CD4-positive, alpha-beta T cell (primary cell): ENCODE results near the gene RBM17. TPM values are rescaled to one million over a fixed set of nuclear protein-coding genes. Genes with fewer than 3 reads are reported as not detected.
A peak's percentile ranks its signal among the peaks of the same experiment; 100 is the strongest.

Experiments used
- ATAC-seq: fragments of 200-7000 bp; cut with Tn5 transposase; one replicate; pipeline ENCODE4 v1.10.0; 2022; ENCODE audit warnings: mild to moderate bottlenecking; ENCODE audit not compliant: poor library complexity
- CTCF ChIA-PET: fragments of 350-600 bp; sonication (Branson Sonifier 250); formaldehyde crosslinking; loops from one replicate; lab custom pipeline; 2021; ENCODE audit warnings: antibody characterized with exemption, inconsistent platforms; lab: Charles Lee
- POLR2A ChIA-PET: fragments of 350-600 bp; sonication (Branson Sonifier 250); formaldehyde crosslinking; loops from one replicate; lab custom pipeline; 2021; ENCODE audit warnings: antibody characterized with exemption, inconsistent platforms; lab: Charles Lee
- DNase-seq, 14 experiments: peaks; one replicate each; pipeline ENCODE4 v3.0.0-alpha.2; 2013 to 2020; ENCODE audit warnings: mixed read lengths in 2 of 14
- H3K27ac ChIP-seq, 2 donors: one replicate each; pipeline versions ENCODE4 v1.5.1 to v1.7.0; 2013; ENCODE audit warnings: low read length in 2 of 2, low read depth in 1 of 2, mild to moderate bottlenecking in 1 of 2
- H3K27me3 ChIP-seq, 2 experiments: 1 replicate in 1 of 2; 2 replicates in 1 of 2; pipeline versions ENCODE4 v1.6.1 to v1.7.0; 2013; ENCODE audit warnings: low read length in 2 of 2, control low read depth in 1 of 2, mild to moderate bottlenecking in 1 of 2, moderate library complexity in 1 of 2; ENCODE audit not compliant: insufficient read depth in 2 of 2, control insufficient read depth in 1 of 2
- H3K36me3 ChIP-seq: one replicate; pipeline ENCODE4 v1.6.1; 2013; ENCODE audit warnings: low read length, control low read depth; ENCODE audit not compliant: insufficient read depth
- H3K4me1 ChIP-seq: one replicate; pipeline ENCODE4 v1.6.1; 2013; ENCODE audit warnings: low read length, control low read depth; ENCODE audit not compliant: insufficient read depth
- H3K4me3 ChIP-seq: one replicate; pipeline ENCODE4 v1.5.1; 2013; ENCODE audit warnings: mild to moderate bottlenecking, low read length, moderate library complexity
- H3K9me3 ChIP-seq, 2 experiments: 1 replicate in 1 of 2; 2 replicates in 1 of 2; pipeline versions ENCODE4 v1.6.1 to v1.7.0; 2013; ENCODE audit warnings: low read length in 2 of 2, mild to moderate bottlenecking in 2 of 2, control low read depth in 1 of 2, moderate library complexity in 1 of 2; ENCODE audit not compliant: control insufficient read depth in 1 of 2, insufficient read depth in 1 of 2
- H3K27ac Mint-ChIP-seq: one replicate; pipeline ENCODE4 v1.8.0; 2020; ENCODE audit warnings: mixed read lengths
- H3K27me3 Mint-ChIP-seq: one replicate; pipeline ENCODE4 v1.8.0; 2021; ENCODE audit warnings: mixed read lengths
- H3K36me3 Mint-ChIP-seq: one replicate; pipeline ENCODE4 v1.8.0; 2021; ENCODE audit warnings: low read depth, mixed read lengths
- H3K4me1 Mint-ChIP-seq: one replicate; pipeline ENCODE4 v1.8.0; 2021; ENCODE audit warnings: low read depth, mixed read lengths
- H3K4me3 Mint-ChIP-seq: one replicate; pipeline ENCODE4 v1.8.0; 2020; ENCODE audit warnings: mild to moderate bottlenecking, mixed read lengths
- H3K9me3 Mint-ChIP-seq: one replicate; pipeline ENCODE4 v1.8.0; 2020; ENCODE audit warnings: mixed read lengths
- CTCF ChIP-seq: fragments of 200-600 bp; IDR thresholded peaks from one replicate; pipeline ENCODE4 v1.8.0; 2022; ENCODE audit warnings: antibody characterized with exemption, mild to moderate bottlenecking
- intact Hi-C, 2 experiments: fragments of 100-400 bp; cut with DNase I in 1 of 2; cut with micrococcal nuclease in 1 of 2; formaldehyde crosslinking; loops; one replicate each; pipeline versions ENCODE4 v1.15.1 to v1.9.0; 2023 to 2025; cut with DNase I, micrococcal nuclease
- total RNA-seq, 174 experiments: library from RNA in 2 of 174; stranded (reverse) in 2 of 174; gene quantifications; one replicate each; pipeline ENCODE4 v1.2.3 and lab custom pipeline; 2021 to 2026

RBM17 gene
- total RNA-seq, 2 experiments from 2014 or later, result 143 to 150 TPM

GRCh38 chr10:6145166-6145987, 56.5 kb downstream of the RBM17 start:
- Histone ChIP-seq H3K4me3 (peak overlapping the region; percentile 65), H3K27me3 (no peaks in the 10 kb centered on the region), H3K36me3 (peaks cover 11% of the 10 kb centered on the region), H3K9me3 (no peaks in the 10 kb centered on the region), H3K27ac (peak overlapping the region; percentile 13 to 77), H3K4me1 (peaks cover 81% of the 10 kb centered on the region)
- DNase-seq (peak in 2 of 14 experiments; percentile 38 to 39), ATAC-seq (no peak)
- no peak for TF ChIP-seq CTCF
- intact Hi-C loops, result loop anchor here (2.0 kb wide), 3 partner anchors 17 to 57 kb away; partner anchors contain the start of gene RBM17 (in 1 of the 2)
- CTCF ChIA-PET, result interaction anchor here (1.2 to 2.8 kb wide), 3 partner anchors 28 to 256 kb away, joined by 3 to 9 read pairs (median 8); partner anchors contain the start of gene PFKFB3
- POLR2A ChIA-PET, result interaction anchor here (1.0 to 8.7 kb wide), 12 partner anchors 7 to 264 kb away, joined by 3 to 71 read pairs (median 8); partner anchors contain the start of gene PFKFB3
- peak overlapping the region; percentile 84 for H3K27ac Mint-ChIP-seq
- no peaks in the 10 kb centered on the region for H3K27me3 Mint-ChIP-seq
- H3K4me1 Mint-ChIP-seq, result peaks cover 65% of the 10 kb centered on the region
- no peaks in the 10 kb centered on the region for H3K9me3 Mint-ChIP-seq
- peak overlapping the region; percentile 89 for H3K4me3 Mint-ChIP-seq
- peaks cover 11% of the 10 kb centered on the region for H3K36me3 Mint-ChIP-seq

GRCh38 chr10:6146013-6146785, 57.4 kb downstream of the RBM17 start:
- Histone ChIP-seq H3K4me3 (peak overlapping the region; percentile 65), H3K36me3 (peaks cover 11% of the 10 kb centered on the region), H3K9me3 (no peaks in the 10 kb centered on the region), H3K27ac (peak overlapping the region in 1 of 2 donors; percentile 13), H3K4me1 (peaks cover 81% of the 10 kb centered on the region), H3K27me3 (no peaks in the 10 kb centered on the region)
- H3K36me3 Mint-ChIP-seq, result peaks cover 13% of the 10 kb centered on the region
- H3K4me1 Mint-ChIP-seq, result peaks cover 63% of the 10 kb centered on the region
- no peak for TF ChIP-seq CTCF
- DNase-seq (peak in 1 of 14 experiments; percentile 37), ATAC-seq (no peak)
- ChIA-PET CTCF (interaction anchor here (1.2 to 2.8 kb wide), 4 partner anchors 27 to 255 kb away, joined by 3 to 9 read pairs (median 6); partner anchors contain the start of gene PFKFB3), POLR2A (interaction anchor here (0.9 to 8.7 kb wide), 3 partner anchors 8 to 27 kb away, joined by 3 to 71 read pairs (median 3); no protein-coding TSS in a partner anchor)
- no peaks in the 10 kb centered on the region for H3K27me3 Mint-ChIP-seq
- H3K27ac Mint-ChIP-seq, result peak overlapping the region; percentile 84
- intact Hi-C loops, result loop anchor here in 1 of 2 experiments (2.0 kb wide), 1 partner anchor 15 kb away; no protein-coding TSS in a partner anchor
- peak overlapping the region; percentile 80 for H3K4me3 Mint-ChIP-seq
- no peaks in the 10 kb centered on the region for H3K9me3 Mint-ChIP-seq

GRCh38 chr10:6146921-6147320, 58.1 kb downstream of the RBM17 start:
- no peaks in the 10 kb centered on the region for H3K9me3 Mint-ChIP-seq
- peak overlapping the region; percentile 80 for H3K4me3 Mint-ChIP-seq
- H3K36me3 ChIP-seq, result peaks cover 11% of the 10 kb centered on the region
- peaks cover 63% of the 10 kb centered on the region for H3K4me1 Mint-ChIP-seq
- H3K27ac Mint-ChIP-seq, result peak overlapping the region; percentile 84
- H3K36me3 Mint-ChIP-seq, result peaks cover 16% of the 10 kb centered on the region
- TF ChIP-seq CTCF, result no peak
- ATAC-seq, result no peak
- H3K27me3 ChIP-seq, result no peaks in the 10 kb centered on the region
- DNase-seq, result no peak
- H3K9me3 ChIP-seq, result no peaks in the 10 kb centered on the region
- H3K27me3 Mint-ChIP-seq, result no peaks in the 10 kb centered on the region
- CTCF ChIA-PET, result interaction anchor here (1.2 to 2.3 kb wide), 3 partner anchors 27 to 255 kb away, joined by 3 to 8 read pairs (median 5); no protein-coding TSS in a partner anchor
- POLR2A ChIA-PET, result interaction anchor here (0.9 to 8.7 kb wide), 2 partner anchors 9 to 16 kb away, joined by 3 to 71 read pairs; no protein-coding TSS in a partner anchor
- H3K4me1 ChIP-seq, result peaks cover 81% of the 10 kb centered on the region
- H3K4me3 ChIP-seq, result no peak overlapping the region
- H3K27ac ChIP-seq, result no peak overlapping the region
- intact Hi-C loops, result loop anchor here in 1 of 2 experiments (2.0 kb wide), 1 partner anchor 14 kb away; no protein-coding TSS in a partner anchor
